HK-2 (cell line): ENCODE measurements around the gene SERPINB10.
A peak's percentile ranks its signal among the peaks of the same experiment; 100 is the strongest.

Experiments used
- DNase-seq: peaks from one replicate; pipeline ENCODE4 v3.0.0-alpha.2; 2018; ENCODE audit not compliant: unreplicated experiment

SERPINB10 gene

DNA sequence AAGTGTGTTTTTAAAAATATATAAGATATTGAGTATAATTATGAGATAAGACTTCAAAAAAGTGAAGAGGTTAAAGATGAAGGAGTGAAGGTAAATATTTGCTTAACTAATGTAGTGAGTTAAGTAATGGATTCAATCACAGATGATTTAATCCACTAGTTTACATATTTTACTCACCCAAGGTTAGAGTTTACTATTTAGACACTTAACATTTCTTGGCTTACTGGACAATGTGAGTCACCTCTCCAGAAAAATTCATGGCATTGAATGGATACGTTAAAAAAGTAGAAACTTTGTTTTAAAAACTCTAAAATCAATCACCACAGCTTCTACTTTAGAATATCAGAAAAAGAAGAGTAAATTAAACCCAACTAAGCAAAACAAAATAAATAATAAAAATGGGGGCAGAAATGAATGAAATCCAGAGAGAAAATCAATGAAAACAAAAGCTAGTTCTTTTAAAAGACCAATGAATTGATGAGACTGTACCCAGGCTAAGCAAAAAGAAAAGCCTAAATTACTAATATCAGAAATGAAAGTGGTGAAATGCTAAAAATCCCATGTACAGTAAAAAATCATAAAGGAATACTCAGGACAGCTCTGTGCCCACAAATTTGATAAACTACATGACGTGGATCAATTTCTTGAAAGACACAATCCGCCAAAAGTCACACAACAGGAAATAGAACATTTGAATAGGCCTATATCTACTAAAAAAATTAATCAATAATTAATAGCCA is 39.5 kb downstream of the SERPINB10 start:
- no peak for DNase-seq

DNA sequence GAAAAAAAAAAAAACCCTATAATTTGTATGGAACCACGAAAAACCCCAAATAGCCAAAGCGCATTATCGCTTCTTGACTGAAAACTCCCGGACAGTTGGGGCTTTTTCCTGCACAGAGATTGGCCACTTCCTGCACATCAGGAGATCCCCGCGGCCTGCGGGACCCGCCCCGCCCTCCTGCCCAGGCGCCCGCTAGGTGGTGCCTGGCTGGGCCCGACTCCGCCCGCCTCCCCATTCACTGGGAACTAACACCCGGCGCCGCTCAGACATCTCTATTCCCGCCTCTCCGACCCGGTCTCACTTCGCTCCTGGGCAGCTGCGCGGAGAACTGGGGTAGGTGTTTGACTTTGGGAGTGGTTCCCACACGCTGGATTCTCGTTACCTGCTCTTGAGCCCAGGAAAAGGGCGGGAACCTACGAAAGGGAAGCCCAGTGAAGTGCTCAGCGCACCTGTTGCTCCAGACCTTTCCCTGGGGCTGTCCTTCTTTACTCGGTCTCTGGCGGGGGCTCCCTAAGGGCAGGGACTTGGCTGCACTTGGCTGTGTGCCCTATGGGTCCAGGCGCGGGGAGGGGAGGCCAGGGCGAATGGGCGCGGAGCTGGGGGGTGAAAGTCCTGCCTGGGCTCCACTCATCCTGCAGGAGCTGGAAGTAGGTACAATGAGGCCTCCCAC is 41.4 kb downstream of the SERPINB10 start, which contains the start of gene HMSD:
TSS of gene HMSD (plus strand) at position 234 of the 670 bp plus-strand sequence. CDS start 4,155 bp downstream, outside the sequence.
- DNase-seq: peak; percentile 28

- DNase-seq: no peak
These were observed 43.5 kb downstream of the SERPINB10 start for GRCh38 chr18:63951302-63951705.

DNA sequence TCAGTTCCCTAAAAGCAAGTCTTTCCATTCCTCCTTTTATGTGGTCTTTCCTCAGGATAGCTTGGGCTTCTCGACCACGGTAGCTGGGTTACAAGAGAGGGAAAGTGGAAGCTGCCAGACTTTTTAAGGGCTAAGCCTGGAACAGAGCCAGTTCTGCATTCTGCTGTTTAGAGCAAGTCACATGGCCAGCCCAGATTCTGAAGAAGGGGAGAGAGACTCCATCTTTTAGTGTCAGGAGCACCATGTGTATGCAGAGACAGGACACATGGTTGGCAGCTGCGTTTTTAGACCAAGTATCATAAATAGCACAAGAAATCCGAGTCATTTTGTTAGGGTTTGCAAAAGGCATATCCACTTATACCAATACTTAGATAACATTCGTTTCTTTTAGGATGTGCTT is 46.1 kb downstream of the SERPINB10 start:
- DNase-seq: no peak

DNA sequence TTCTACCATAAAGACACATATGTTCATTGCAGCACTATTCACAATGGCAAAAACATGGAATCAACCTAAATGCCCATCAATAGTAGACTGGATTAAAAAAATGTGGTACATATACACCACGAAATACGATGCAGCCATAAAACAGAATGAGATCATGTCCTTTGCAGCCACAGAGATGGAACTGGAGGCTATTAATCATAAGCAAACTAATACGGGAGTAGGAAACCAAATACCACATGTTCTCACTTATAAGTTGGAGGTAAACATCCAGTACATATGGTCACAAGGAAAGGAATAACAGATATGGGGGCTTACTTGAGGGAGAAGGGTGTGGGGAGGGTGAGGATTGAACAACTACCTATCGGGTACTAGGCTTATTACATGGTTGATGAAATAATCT is 49.0 kb downstream of the SERPINB10 start:
- no peak for DNase-seq

- no peak for DNase-seq
These were observed 53.1 kb downstream of the SERPINB10 start for GRCh38 chr18:63960891-63961290.

DNA sequence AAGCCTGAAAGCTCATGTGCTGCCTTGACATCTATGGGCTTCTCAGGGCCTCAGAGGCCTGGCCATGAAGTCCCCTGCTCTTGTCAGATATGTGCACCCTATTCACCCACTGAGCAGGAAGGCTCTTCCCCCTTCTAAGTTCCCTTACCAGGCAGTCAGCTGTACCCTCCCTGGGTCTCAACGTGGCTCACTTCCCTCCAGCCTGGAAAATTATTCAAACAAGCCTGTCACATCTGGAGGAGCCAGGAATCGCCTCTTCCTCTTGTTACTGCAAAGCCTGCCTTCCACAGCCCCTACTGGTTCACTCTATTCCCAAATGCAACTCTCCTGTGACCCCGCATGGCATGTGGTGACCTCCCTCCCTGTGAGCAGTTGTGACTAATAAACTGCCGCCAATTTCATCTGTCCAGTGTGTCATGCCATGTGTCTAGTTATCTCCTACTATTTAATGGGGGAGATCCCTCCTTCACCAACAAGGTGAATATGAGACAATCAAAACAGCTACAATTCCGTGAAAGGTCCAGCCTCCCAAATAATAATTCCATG is 53.8 kb downstream of the SERPINB10 start:
- no peak for DNase-seq

DNA sequence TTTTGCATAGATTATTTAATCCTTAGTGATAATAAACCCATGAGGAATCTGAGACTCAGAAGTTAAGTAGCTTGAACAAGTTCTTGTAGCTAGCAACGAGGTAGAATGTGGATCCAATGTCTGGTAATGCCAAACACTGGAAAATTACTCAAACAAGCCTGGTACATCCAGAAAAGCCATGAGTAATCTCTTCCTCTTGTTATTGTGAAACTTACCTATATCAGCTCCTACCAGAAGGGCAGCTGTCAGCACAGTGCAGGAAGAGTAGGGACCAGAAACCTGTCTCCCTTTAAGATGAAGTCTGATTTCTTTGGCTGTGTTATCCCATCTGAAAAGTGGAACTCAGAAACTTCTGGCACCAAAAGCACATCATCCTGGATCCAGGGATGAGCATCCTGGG is 54.4 kb downstream of the SERPINB10 start:
- no peak for DNase-seq

DNA sequence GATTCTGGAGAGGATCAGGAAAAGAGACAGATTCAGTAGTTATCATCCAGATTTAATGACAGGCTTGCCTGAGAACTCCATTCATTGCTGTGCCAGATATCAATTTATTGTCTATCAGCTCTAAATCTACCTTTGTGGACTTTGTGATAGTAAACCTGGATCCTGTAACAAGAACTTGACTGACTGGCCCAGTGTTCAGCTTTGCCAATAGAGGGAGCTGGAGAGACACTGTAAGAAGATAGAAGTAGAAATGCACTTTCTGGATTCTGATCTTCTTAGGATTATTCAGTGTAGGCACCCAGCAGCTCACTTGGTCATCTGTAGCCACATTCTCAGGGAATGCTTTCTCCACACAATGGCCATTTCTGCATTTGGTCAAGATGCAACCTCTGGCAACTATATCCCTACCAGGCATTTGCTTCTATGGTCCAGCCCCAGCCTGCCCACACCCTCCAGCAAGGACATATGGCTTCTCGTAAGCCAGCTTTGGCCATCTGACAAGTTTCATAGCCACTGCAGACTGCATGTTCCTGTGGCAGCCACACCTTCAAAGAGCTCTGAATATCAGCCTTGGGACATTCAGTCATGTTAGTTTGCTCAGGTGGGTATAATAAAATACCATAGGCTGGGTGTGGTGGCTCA is 56.0 kb downstream of the SERPINB10 start:
- peak; percentile 8 for DNase-seq

GRCh38 chr18:63964908-63965307 is 57.1 kb downstream of the SERPINB10 start:
- no peak for DNase-seq

DNA sequence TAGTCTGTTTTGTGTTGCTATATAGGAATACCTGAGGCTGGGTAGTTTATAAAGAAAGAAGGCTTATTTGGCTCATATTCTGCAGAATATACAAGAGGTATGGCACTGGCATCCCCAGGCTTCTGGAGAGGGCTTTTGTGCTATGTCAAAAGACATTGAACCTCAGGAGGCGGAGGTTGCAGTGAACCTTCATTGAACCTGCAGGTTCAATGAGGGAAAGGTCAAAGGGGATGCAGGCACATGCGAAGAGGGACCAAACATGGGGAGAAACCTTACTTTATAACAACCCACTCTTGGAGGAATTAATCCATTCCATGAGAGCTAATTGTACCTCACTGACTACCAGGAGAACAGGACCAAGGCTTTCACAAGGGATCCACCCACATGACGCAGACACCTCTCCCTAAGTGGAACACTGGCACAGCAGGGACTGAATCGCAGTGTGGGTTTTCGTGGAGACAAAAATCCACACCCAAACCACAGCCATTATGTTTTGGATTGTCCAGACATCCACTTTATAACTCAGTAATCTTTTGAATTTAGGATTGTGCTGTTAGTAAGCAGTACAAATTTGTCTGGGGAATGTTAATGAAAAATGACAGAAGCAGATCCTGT is 58.1 kb downstream of the SERPINB10 start:
- DNase-seq: no peak

DNA sequence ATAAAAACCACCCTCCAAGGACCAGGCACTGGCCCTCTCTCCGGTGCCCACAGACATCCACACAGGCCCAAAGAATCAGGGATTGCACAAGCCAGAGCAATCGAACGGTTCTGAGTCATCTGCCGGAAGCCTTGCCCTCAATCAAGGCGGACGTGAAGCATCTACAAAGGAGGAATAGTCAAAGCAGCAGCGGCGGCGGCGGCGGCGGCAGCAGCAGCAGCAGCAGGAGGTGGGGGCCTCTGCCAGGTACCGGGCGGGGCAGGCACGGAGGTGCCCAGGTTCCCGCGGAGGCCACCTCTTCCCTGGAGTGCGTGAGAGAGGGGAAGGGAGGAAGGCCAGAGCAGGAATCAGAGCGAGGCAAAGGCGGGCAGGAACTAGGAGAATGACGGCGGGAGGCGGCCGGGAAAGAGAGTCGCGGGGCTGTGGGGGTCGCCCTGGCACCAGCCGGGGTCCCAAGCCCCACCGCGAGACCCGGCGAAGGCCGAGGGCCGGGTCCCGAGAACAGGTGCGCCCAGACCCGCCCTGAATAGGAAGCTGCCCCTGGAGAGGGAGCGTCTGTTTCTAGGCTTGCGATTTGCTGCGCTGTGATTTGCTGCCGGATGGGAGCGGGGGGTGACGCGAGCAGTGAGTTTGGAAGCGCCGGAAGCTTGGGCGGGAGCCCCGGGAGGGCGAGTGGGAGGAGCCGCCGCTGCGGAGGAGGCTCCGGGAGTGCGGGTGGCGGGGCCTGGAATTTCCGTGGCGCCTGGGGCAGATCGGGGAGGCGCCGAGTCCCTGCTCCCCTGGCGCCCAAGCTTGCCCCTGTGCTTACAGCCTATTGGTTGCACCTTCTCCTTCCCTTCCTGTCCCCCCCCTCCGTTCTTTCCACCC is 62.4 kb downstream of the SERPINB10 start, which contains the start of gene SERPINB8:
TSS of gene SERPINB8 (plus strand) at position 140 of the 867 bp plus-strand sequence. CDS start 8,228 bp downstream, outside the sequence.
- peak; percentile 90 for DNase-seq

DNA sequence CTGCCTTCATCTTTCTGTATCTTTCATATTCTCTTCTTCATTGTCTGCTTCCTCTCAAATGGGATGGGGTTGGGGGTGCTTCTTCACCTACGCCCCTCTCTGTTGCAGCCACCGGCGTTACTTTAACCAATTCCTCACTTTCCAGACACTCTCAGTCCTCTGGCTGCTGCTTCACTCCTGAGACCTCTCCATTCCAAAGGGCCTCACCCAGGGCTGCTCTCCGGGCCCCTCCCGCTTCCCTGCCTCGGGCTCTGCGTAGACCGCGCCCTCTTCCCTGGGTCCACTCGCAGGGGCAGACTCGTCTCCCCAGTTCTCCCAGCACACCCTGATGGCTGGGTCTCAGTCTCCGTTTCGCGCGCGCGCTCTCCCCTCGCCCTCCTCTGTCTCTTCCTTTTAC is 63.0 kb downstream of the SERPINB10 start:
- no peak for DNase-seq

GRCh38 chr18:63971320-63972001 is 63.7 kb downstream of the SERPINB10 start:
- DNase-seq: no peak

DNA sequence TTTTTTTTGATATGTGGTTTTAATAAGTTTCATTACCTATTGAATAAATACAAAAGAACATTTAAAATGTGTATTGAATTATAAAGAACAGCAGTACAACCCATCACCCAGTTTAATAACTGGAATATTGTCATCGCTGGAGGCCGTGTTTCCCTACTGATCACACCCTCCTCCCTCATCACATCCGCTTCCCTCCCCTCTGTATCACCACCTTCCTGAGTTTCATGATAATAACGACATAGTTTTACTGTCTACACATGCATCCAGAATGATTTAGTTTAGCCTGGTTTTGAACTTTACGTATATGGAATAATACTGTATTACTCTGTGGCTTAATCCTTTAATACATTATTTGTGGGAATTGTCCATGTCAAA is 64.2 kb downstream of the SERPINB10 start:
- DNase-seq: no peak

GRCh38 chr18:63974991-63975390 is 67.2 kb downstream of the SERPINB10 start:
- DNase-seq: no peak

- no peak for DNase-seq
These were observed 67.9 kb downstream of the SERPINB10 start for GRCh38 chr18:63975628-63976027.

DNA sequence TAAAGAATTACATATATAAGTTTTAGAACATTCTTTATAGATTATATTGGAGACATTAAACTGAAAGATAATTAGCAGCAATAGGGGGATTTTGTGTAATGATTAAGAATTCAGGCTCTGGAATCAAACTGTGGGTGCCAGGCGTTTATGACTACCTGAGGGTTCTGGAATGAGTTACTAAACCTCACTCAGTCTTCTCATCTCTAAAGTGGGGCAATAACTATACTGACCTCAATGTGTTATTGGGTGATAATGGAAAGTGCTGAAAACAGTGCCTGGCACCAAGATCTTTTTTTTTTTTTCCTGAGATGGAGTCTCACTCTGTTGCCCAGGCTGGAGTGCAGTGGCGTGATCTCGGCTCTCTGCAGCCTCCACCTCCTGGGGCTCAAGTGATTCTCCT is 69.3 kb downstream of the SERPINB10 start:
- DNase-seq: no peak

DNA sequence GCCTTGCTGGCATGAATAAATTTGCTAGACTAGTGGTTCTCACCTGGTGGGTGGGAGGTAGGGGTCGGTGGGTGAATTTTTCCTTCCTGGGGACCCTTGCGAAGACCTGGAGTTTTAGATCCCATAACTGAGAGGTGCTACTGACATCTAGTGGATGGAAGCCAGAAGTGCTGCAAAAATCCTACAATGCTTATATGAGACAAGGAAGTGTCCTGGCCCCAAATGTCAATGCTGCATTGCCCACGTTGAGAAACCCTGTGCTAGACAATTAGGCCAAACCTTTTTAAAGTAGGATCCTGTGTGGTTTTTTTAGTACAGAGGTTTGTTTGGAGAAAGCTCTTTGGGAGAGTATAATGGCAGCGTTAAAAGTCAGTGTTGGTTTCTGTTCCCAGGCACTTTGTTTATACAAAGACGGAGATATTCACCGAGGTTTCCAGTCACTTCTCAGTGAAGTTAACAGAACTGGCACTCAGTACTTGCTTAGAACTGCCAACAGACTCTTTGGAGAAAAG is 71.7 kb downstream of the SERPINB10 start:
- peak; percentile 11 for DNase-seq

- no peak for DNase-seq
These were observed 72.3 kb downstream of the SERPINB10 start for GRCh38 chr18:63980027-63980426.
